ENCODE measurements around the gene SPATA7. TPM values are rescaled to one million over a fixed set of nuclear protein-coding genes. Genes with fewer than 3 reads are reported as not detected.

Gene SPATA7
- total RNA-seq, 1 experiment from 2014 or later, result 8.0 TPM

DNA sequence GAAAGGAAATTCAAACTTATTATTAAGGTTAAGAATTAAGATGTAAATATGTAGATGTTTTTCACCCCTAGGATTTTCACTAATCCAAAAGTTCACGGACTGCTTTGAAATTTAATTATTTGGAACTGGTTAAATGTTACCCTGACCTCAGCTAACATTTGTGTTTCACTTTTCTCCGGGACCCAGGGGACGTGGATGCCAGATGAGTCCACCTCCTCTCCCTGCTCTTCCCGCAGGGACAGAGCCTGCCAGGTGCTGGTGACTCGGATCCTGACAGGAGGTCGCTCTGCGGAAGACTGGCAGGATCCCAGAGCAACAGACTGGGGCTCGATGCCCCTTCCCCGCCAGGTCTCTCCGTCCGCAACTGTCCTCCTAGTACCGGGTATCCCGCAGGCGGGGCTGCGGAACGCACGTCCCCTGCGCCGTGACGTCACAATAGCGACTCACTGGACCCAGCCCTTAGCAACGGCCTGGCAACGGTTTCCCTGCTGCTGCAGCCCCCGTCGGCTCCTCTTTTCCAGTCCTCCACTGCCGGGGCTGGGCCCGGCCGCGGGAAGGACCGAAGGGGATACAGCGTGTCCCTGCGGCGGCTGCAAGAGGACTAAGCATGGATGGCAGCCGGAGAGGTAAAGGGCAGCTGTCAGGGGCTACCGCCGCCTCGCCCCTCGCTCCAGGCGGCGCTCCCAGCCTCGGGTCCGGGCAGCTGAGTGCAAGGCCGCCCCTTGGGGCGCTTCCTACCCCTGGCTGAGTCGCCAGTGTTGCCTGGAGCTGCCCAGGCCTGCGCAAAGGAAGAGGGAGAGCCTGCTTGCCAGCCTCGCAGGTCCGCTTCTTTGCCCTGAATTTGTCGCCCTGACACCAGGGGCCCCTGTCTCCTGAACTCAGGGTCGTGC is at the start of gene SPATA7 (continued):
- TF ChIP-seq, protein P1, sequence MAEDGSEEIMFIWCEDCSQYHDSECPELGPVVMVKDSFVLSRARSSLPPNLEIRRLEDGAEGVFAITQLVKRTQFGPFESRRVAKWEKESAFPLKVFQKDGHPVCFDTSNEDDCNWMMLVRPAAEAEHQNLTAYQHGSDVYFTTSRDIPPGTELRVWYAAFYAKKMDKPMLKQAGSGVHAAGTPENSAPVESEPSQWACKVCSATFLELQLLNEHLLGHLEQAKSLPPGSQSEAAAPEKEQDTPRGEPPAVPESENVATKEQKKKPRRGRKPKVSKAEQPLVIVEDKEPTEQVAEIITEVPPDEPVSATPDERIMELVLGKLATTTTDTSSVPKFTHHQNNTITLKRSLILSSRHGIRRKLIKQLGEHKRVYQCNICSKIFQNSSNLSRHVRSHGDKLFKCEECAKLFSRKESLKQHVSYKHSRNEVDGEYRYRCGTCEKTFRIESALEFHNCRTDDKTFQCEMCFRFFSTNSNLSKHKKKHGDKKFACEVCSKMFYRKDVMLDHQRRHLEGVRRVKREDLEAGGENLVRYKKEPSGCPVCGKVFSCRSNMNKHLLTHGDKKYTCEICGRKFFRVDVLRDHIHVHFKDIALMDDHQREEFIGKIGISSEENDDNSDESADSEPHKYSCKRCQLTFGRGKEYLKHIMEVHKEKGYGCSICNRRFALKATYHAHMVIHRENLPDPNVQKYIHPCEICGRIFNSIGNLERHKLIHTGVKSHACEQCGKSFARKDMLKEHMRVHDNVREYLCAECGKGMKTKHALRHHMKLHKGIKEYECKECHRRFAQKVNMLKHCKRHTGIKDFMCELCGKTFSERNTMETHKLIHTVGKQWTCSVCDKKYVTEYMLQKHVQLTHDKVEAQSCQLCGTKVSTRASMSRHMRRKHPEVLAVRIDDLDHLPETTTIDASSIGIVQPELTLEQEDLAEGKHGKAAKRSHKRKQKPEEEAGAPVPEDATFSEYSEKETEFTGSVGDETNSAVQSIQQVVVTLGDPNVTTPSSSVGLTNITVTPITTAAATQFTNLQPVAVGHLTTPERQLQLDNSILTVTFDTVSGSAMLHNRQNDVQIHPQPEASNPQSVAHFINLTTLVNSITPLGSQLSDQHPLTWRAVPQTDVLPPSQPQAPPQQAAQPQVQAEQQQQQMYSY (CRISPR knock-in tag; IDR thresholded peaks at IDR 0.05), result no peak

DNA sequence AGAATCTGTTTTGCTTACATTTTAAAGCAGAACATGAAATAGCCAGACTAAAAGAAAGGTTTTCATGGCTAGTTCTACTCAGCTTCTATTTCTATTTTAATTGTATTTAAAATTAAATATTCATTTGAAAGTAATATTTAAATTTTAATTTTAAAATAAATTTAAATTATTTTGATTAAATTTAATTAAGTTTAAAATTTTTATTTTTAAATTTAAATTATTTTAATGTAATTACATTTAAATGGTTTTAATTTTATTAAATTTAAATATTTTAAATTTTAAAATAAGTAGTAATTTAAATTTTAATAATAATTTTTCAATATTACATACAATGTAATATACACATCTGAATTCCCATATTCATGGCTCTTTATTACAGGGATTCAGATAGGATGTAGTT is 45.1 kb upstream of the SPATA7 start:
- H3K27me3 Mint-ChIP-seq (ENCODE audit: low read depth), result no peaks in the 10 kb centered on the region; the same call in 1 of the 2 replicates
- POLR2A ChIA-PET, result no interaction called here
- H3K4me1 Mint-ChIP-seq, result peaks cover 10% of the 10 kb centered on the region

GRCh38 chr14:88342980-88343379 is 42.5 kb upstream of the SPATA7 start:
- Mint-ChIP-seq H3K4me3 (no peak overlapping the region), H3K9me3 (no peaks in the 10 kb centered on the region), H3K27me3 (ENCODE audit: low read depth) (no peaks in the 10 kb centered on the region), H3K4me1 (peaks cover 10% of the 10 kb centered on the region), H3K27ac (no peak overlapping the region), H3K36me3 (no peaks in the 10 kb centered on the region)
- DNase-seq (ENCODE audit: low spot score), result no peak
- TF ChIP-seq NR2C2 (CRISPR knock-in tag; IDR thresholded peaks at IDR 0.05), result no peak
- TF ChIP-seq USF1 (CRISPR knock-in tag; IDR thresholded peaks at IDR 0.05), result peak; percentile 28; the same call in 1 of the 2 replicates
- peak; percentile 76 for TF ChIP-seq USF2 (CRISPR knock-in tag; IDR thresholded peaks at IDR 0.05)
- TF ChIP-seq RELA (CRISPR knock-in tag; IDR thresholded peaks at IDR 0.05; ENCODE audit: borderline replicate concordance), result no peak
- CTCF ChIA-PET, result no interaction called here
- peak; percentile 79 for ATAC-seq
- POLR2A ChIA-PET, result no interaction called here

More for the DNA sequence above, 45.1 kb upstream of the SPATA7 start:
- H3K4me3 Mint-ChIP-seq, result no peak overlapping the region
- H3K36me3 Mint-ChIP-seq, result no peaks in the 10 kb centered on the region
- DNase-seq (ENCODE audit: low spot score), result no peak
- H3K9me3 Mint-ChIP-seq, result peaks cover 4% of the 10 kb centered on the region
- CTCF ChIA-PET, result interaction anchor here (1.3 kb wide), 1 partner anchor 151 kb away, joined by 3 read pairs; no protein-coding TSS in a partner anchor
- TF ChIP-seq ZNF423 (CRISPR knock-in tag; IDR thresholded peaks at IDR 0.05) (no peak), HMGA2 (CRISPR knock-in tag; IDR thresholded peaks at IDR 0.05) (peak; percentile 97)
- H3K27ac Mint-ChIP-seq, result no peak overlapping the region
- no peak for ATAC-seq

DNA sequence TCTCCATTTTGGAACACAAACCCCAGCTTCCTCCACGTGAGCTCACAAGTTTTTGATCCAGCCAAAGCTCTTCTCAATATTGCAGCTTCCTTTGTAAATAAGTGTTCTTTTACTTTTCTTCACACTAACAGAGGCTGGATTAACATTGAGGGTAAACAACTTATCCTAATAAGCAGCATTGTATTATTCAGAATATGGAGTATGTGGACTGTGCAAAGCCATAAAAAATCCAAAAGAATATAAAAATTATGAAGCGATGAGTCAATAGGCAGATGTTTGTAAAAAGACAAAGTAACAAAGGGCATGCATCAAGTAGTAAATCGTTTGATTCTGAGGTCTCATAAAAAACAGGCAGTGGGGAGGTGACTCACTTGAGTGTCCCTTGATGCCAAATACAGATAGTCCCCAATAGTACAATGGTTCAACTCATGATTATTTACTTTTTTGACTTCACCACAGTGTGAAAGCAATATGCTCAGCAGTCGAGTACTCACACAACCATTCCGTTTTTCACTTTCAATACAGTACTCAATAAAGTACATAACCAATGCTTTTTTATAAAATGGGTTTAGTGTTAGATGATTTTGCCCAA is 39.3 kb upstream of the SPATA7 start:
- H3K4me1 Mint-ChIP-seq, result peaks cover 10% of the 10 kb centered on the region
- TF ChIP-seq RELA (CRISPR knock-in tag; IDR thresholded peaks at IDR 0.05; ENCODE audit: borderline replicate concordance) (no peak), USF1 (CRISPR knock-in tag; IDR thresholded peaks at IDR 0.05) (no peak), GRHL2 (CRISPR knock-in tag; IDR thresholded peaks at IDR 0.05; ENCODE audit: insufficient replicate concordance, severe bottlenecking) (no peak)
- no peak overlapping the region for H3K27ac Mint-ChIP-seq
- no peaks in the 10 kb centered on the region for H3K36me3 Mint-ChIP-seq
- ChIA-PET CTCF (no interaction called here), POLR2A (no interaction called here)
- ATAC-seq (no peak), DNase-seq (ENCODE audit: low spot score) (no peak)
- no peaks in the 10 kb centered on the region for H3K9me3 Mint-ChIP-seq
- H3K27me3 Mint-ChIP-seq (ENCODE audit: low read depth), result no peaks in the 10 kb centered on the region
- no peak overlapping the region for H3K4me3 Mint-ChIP-seq

- CTCF ChIA-PET, result no interaction called here
Measured at GRCh38 chr14:88348546-88348945, 36.9 kb upstream of the SPATA7 start.

More at GRCh38 chr14:88348546-88348945, 36.9 kb upstream of the SPATA7 start:
- Mint-ChIP-seq H3K4me1 (peaks cover 10% of the 10 kb centered on the region), H3K27ac (no peak overlapping the region), H3K9me3 (no peaks in the 10 kb centered on the region), H3K4me3 (no peak overlapping the region), H3K27me3 (ENCODE audit: low read depth) (no peaks in the 10 kb centered on the region), H3K36me3 (no peaks in the 10 kb centered on the region)
- no peak for TF ChIP-seq ZNF232 (CRISPR knock-in tag; IDR thresholded peaks at IDR 0.05)
- TF ChIP-seq GTF2I (CRISPR knock-in tag; conservative IDR thresholded peaks at IDR 0.05), result no peak
- TF ChIP-seq ERG (CRISPR knock-in tag; IDR thresholded peaks at IDR 0.05), result no peak
- no peak for TF ChIP-seq ZNF416 (CRISPR knock-in tag; IDR thresholded peaks at IDR 0.05)
- TF ChIP-seq, protein P2, sequence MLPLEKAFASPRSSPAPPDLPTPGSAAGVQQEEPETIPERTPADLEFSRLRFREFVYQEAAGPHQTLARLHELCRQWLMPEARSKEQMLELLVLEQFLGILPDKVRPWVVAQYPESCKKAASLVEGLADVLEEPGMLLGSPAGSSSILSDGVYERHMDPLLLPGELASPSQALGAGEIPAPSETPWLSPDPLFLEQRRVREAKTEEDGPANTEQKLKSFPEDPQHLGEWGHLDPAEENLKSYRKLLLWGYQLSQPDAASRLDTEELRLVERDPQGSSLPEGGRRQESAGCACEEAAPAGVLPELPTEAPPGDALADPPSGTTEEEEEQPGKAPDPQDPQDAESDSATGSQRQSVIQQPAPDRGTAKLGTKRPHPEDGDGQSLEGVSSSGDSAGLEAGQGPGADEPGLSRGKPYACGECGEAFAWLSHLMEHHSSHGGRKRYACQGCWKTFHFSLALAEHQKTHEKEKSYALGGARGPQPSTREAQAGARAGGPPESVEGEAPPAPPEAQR (CRISPR knock-in tag; IDR thresholded peaks at IDR 0.05), result no peak
- TF ChIP-seq GRHL2 (CRISPR knock-in tag; IDR thresholded peaks at IDR 0.05; ENCODE audit: insufficient replicate concordance, severe bottlenecking), result no peak
- TF ChIP-seq NR1H2 (CRISPR knock-in tag; IDR thresholded peaks at IDR 0.05), result no peak
- no peak for DNase-seq (ENCODE audit: low spot score)
- no peak for ATAC-seq
- POLR2A ChIA-PET, result no interaction called here

Measured in WTC11 (cell line).